ENCODE results near the gene TMEM59L.

TMEM59L gene

GRCh38 chr19:18658366-18658855 lies 45.7 kb downstream of the TMEM59L start:
- DNase-seq (ENCODE audit: low spot score) = no peak

DNA sequence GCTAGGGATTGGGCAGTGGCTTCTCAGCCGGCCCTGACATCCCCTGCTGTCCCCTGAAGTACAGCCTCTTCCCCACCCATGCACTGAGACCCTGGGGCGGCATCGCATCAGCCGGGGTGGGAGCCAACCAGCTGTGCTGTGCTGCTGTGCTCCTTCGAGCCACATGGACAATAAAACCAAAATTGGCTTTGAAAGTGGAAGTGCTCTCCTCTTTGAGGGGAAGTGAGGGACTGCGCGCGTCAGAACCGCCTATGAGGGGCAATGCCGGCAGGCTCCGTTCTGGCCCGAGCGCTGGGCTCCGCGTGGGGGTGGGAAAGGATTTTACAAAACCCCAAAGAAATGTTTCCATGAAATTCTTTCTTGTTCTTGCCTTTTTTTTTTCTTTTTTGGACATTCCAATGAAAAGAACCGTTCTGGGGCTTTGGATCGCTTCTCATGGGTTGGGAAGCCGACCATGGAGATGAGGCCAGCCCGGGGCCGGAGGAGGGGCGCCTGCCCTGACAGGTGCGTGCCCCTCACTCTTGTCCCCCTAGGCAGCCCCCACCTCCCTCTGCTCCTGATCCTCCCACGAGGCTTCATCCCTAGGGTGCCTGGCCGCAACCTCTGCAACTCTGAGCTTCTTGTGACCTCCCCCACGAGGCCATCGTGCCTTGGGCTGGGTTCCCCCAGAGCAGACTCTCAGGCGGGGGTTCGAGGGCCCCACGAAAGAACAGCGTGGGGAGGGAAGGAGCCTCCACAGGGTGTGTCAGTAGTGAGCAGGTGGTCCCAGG lies 46.8 kb downstream of the TMEM59L start:
- DNase-seq (ENCODE audit: low spot score) = no peak

DNA sequence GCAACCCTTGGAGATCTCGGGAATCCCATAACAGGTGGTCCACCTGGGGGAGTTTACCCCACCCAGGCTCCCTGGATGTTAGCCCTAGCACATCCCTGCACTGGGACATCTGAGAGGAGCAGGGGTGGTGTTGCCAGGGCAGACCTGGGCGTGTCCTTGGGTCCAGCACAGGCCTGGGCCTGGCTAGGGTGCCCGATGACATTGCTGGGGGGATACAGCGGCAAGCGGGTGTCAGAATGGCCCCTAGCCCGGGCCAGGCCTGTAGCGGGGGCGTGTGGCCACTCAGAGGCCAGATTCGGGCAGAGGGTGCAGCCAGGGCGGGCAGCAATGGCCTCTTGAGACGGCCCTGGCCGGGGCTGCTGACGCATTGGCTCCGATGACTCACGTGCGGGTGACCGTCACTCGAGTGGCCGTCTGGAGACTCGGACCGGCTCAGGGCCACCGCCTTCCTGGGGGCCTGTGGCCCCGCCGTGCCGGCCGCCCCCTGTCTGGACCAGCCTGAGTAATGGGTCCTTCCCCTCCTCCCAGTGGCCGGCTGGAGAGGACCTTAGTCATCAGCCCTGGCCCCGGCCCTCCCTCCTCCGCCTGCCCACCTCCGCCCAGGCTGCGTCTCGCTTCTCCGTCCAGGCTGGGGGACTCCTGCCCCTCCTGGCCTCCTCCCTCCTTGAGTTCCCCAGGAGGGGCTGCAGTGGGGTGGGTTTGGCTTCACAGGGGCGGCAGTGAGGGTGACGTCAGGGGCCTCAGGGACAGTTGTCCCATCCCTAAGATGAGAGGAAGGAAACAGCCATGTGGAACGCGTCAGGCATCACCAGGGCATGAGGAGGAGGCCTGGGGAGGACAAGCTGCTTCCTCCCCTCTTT lies 47.6 kb downstream of the TMEM59L start:
- no peak for DNase-seq (ENCODE audit: low spot score)

- no peak for DNase-seq (ENCODE audit: low spot score)
Observed at GRCh38 chr19:18660939-18661670, 48.4 kb downstream of the TMEM59L start.

DNA sequence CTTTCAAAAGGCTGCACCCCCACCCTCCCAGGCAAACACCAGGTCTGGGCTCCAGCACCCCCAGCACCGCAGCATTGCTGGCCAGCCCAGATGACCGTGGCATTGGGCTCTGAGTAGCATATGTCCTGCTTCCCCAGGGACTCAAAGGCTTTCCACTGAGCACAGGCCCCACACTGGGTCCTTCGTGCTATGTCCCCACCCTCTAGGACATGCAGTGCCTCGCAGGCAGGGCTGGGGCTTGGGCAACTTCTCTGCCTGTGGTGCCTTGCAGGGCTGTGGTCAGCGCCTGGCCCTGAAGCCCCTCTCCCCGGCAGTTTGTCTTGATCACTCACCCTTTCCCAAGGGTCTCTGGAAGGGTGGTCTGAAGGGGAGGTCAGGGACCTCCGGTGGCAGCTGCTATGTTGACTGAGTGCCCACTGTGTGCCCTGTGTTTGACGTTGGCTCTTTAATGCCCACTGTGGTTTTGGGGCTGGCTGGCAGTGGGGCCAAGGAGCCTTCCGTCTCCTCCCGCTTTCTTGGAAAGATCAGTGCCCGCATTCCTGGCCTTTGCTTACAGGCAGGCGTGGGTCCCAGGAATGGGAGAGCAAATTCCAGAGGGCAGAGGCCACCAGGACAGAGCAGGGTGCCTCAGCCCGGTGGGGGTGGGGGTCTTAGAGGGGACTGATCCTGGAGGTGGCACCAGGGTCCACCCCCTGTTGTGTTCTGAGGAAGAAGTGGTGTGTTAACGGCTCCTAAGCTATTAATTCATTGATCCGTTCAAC lies 50.5 kb downstream of the TMEM59L start:
- no peak for DNase-seq (ENCODE audit: low spot score)

DNA sequence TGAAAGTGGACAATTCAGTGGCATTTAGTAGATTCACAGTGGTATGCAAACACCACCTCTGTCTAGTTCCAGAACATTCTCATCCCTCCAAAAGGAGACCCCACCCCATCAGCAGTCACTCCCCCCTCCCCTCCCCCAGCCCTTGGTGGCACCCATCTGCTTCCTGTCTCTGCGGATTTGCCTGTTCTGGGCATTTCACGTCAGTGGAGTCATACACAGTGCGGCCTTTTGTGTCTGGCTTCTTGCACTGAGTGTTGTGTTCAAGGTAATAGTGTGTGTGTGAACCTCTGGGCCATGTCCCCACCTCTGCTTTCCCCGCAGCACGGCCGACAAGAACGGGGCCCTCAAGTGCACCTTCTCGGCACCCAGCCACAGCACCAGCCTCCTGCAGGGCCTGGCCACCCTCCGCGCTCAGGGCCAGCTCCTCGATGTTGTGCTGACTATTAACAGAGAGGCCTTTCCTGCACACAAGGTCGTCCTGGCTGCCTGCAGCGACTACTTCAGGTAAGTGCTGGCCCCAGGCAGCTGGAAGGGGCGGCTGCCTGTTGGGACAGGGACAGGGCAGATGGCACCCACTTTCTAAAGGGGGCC lies 51.4 kb downstream of the TMEM59L start:
- DNase-seq (ENCODE audit: low spot score) = no peak

- DNase-seq (ENCODE audit: low spot score) = no peak
Observed at GRCh38 chr19:18665771-18666202, 53.1 kb downstream of the TMEM59L start.

DNA sequence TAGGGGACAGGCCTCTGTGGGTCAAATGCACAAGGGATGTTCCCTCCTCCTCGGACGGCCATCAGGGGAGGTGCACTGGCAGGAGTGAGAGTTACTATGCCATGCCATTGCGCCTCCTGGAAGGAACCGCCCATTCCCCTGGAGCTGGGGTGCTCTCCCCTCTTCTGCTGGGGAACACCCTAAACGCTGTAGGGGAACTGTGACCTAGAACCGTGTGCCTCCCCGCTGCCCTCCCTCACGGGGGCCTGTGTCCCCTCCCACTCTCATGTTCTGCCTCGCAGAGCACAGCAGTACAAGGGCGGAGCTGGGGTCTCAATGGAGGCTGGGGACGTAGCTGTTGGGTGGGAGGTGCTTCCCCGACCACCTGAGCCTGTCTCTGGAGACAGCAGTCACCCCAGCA lies 53.6 kb downstream of the TMEM59L start:
- no peak for DNase-seq (ENCODE audit: low spot score)

- DNase-seq (ENCODE audit: low spot score) = no peak
Observed at GRCh38 chr19:18666784-18667183, 54.1 kb downstream of the TMEM59L start.

DNA sequence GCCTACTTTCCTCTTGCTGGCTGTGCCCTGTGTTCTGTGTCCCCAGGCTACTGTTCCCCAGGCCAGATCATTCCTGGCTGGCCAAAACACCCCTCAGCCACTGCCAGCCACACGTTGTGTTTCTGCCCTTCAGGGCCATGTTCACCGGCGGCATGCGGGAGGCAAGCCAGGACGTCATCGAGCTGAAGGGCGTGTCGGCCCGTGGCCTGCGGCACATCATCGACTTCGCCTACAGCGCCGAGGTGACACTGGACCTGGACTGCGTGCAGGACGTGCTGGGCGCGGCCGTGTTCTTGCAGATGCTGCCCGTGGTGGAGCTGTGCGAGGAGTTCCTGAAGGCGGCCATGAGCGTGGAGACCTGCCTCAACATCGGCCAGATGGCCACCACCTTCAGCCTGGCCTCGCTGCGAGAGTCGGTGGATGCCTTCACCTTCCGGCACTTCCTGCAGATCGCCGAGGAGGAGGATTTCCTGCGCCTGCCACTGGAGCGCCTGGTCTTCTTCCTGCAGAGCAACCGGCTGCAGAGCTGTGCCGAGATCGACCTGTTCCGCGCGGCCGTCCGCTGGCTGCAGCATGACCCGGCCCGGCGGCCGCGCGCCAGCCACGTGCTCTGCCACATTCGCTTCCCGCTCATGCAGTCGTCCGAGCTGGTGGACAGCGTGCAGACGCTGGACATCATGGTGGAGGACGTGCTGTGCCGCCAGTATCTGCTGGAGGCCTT lies 55.0 kb downstream of the TMEM59L start:
- no peak for DNase-seq (ENCODE audit: low spot score)

DNA sequence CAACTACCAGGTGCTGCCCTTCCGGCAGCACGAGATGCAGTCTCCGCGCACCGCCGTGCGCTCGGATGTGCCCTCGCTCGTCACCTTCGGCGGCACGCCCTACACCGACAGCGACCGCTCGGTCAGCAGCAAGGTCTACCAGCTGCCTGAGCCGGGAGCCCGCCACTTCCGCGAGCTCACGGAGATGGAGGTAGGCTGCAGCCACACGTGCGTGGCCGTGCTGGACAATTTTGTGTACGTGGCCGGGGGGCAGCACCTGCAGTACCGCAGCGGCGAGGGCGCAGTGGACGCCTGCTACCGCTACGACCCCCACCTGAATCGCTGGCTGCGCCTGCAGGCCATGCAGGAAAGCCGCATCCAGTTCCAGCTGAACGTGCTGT lies 55.6 kb downstream of the TMEM59L start:
- DNase-seq (ENCODE audit: low spot score) = no peak

GRCh38 chr19:18668744-18669523 lies 56.3 kb downstream of the TMEM59L start:
- no peak for DNase-seq (ENCODE audit: low spot score)

GRCh38 chr19:18669524-18669817 lies 56.8 kb downstream of the TMEM59L start:
- no peak for DNase-seq (ENCODE audit: low spot score)

- DNase-seq (ENCODE audit: low spot score) = no peak
Observed at GRCh38 chr19:18669883-18670282, 57.2 kb downstream of the TMEM59L start.

- no peak for DNase-seq (ENCODE audit: low spot score)
Observed at GRCh38 chr19:18670312-18670711, 57.6 kb downstream of the TMEM59L start.
